Activated CD4-positive, alpha-beta T cell treated with anti-CD3 and anti-CD28 coated beads for 4 hours (primary cell): ENCODE measurements around the gene LILRB2.
"Not testable (repeated sequence)": the region's sequence is repeated elsewhere in the genome, so short reads cannot be mapped to it uniquely, and the experiment has no call there.

Experiments used
- DNase-seq, 2 donors: peaks; one replicate each; pipeline ENCODE4 v3.0.0-alpha.2; 2020

Gene LILRB2

GRCh38 chr19:54302257-54302656 is 21.3 kb upstream of the LILRB2 start:
- DNase-seq: no peak

- no peak for DNase-seq
Measured at GRCh38 chr19:54299515-54299914, 18.6 kb upstream of the LILRB2 start.

GRCh38 chr19:54299126-54299498 is 18.2 kb upstream of the LILRB2 start:
- no peak for DNase-seq

GRCh38 chr19:54298357-54299125 is 17.6 kb upstream of the LILRB2 start:
- DNase-seq: no peak

GRCh38 chr19:54297759-54298305 is 16.9 kb upstream of the LILRB2 start:
- DNase-seq: no peak

GRCh38 chr19:54294539-54294938 is 13.6 kb upstream of the LILRB2 start:
- DNase-seq: no peak

GRCh38 chr19:54289160-54289559 is 8.2 kb upstream of the LILRB2 start:
- not testable (repeated sequence) for DNase-seq

- DNase-seq: no peak
Measured at GRCh38 chr19:54287456-54287855, 6.5 kb upstream of the LILRB2 start.

GRCh38 chr19:54286283-54286682 is 5.4 kb upstream of the LILRB2 start:
- not testable (repeated sequence) for DNase-seq

GRCh38 chr19:54285427-54286056 is 4.6 kb upstream of the LILRB2 start:
- DNase-seq: not testable (repeated sequence)

GRCh38 chr19:54282686-54283470 is 2.0 kb upstream of the LILRB2 start:
- DNase-seq: no peak

- not testable (repeated sequence) for DNase-seq
Measured at GRCh38 chr19:54281729-54282075, 792 bp upstream of the LILRB2 start.

GRCh38 chr19:54280441-54280840 is 469 bp downstream of the LILRB2 start:
- not testable (repeated sequence) for DNase-seq

- DNase-seq: not testable (repeated sequence)
Measured at GRCh38 chr19:54280025-54280424, 885 bp downstream of the LILRB2 start.

GRCh38 chr19:54279406-54279962 is 1.4 kb downstream of the LILRB2 start:
- DNase-seq: no peak

GRCh38 chr19:54278571-54279195 is 2.2 kb downstream of the LILRB2 start:
- not testable (repeated sequence) for DNase-seq

- DNase-seq: not testable (repeated sequence)
Measured at GRCh38 chr19:54278056-54278455, 2.9 kb downstream of the LILRB2 start.

- DNase-seq: not testable (repeated sequence)
Measured at GRCh38 chr19:54277111-54277615, 3.7 kb downstream of the LILRB2 start.

- no peak for DNase-seq
Measured at GRCh38 chr19:54275951-54276350, 5.0 kb downstream of the LILRB2 start.

- DNase-seq: not testable (repeated sequence)
Measured at GRCh38 chr19:54274516-54274915, 6.4 kb downstream of the LILRB2 start.

- no peak for DNase-seq
Measured at GRCh38 chr19:54273821-54274220, 7.1 kb downstream of the LILRB2 start.

GRCh38 chr19:54272181-54272580 is 8.7 kb downstream of the LILRB2 start:
- DNase-seq: not testable (repeated sequence)
